SK-N-SH (cell line): Measurements from ENCODE around the gene COL21A1. TPM values are rescaled to one million over a fixed set of nuclear protein-coding genes. Genes with fewer than 3 reads are reported as not detected.

Experiments
- CTCF ChIA-PET: fragments of 300-600, 350-600 bp; formaldehyde crosslinking; extraction: SDS; loops from one replicate; lab custom pipeline; 2021; lab: Yijun Ruan, JAX
- POLR2A ChIA-PET: fragments of 350-600 bp; sonication (Branson Sonifier 250); formaldehyde crosslinking; extraction: SDS; loops from one replicate; lab custom pipeline; 2020; ENCODE audit warnings: antibody characterized with exemption, inconsistent platforms; lab: Yijun Ruan, JAX
- DNase-seq: peaks from one replicate; pipeline ENCODE4 v3.0.0; 2012
- H2AFZ ChIP-seq: fragments of 200-600 bp; sonication (generic); 2 replicates; pipeline ENCODE4 v1.8.1; 2016; ENCODE audit warnings: antibody characterized with exemption, mild to moderate bottlenecking, low read depth
- H3F3A ChIP-seq: fragments of 200-600 bp; sonication (generic); replicated peaks from 2 replicates; pipeline ENCODE3; 2016; ENCODE audit warnings: antibody characterized with exemption, mild to moderate bottlenecking; ENCODE audit not compliant: insufficient read depth
- H3K27ac ChIP-seq, 2 experiments: fragments of 200-500 bp in 1 of 2; fragments of 200-600 bp in 1 of 2; sonication (Bioruptor generic) in 1 of 2; sonication (generic), shearing (Covaris generic) in 1 of 2; 2 replicates each; pipeline versions ENCODE4 v1.5.1 to v1.6.1; 2014 to 2016; ENCODE audit warnings: low read depth in 2 of 2, inconsistent platforms in 1 of 2, low read length in 1 of 2, mild to moderate bottlenecking in 1 of 2, mixed read lengths in 1 of 2
- H3K27me3 ChIP-seq: fragments of 200-600 bp; sonication (generic), shearing (Covaris generic); 2 replicates; pipeline ENCODE4 v1.6.1; 2016; ENCODE audit warnings: mixed run types; ENCODE audit not compliant: insufficient read depth
- H3K36me3 ChIP-seq, 2 experiments: fragments of 200-500 bp in 1 of 2; fragments of 200-600 bp in 1 of 2; sonication (Bioruptor generic) in 1 of 2; sonication (generic) in 1 of 2; replicated peaks in 1 of 2; 2 replicates each; pipeline versions ENCODE3 to v1.5.1; 2014 to 2016; ENCODE audit warnings: low read length in 1 of 2, mild to moderate bottlenecking in 1 of 2; ENCODE audit not compliant: insufficient read depth in 2 of 2, control insufficient read depth in 1 of 2
- H3K4me1 ChIP-seq, 2 experiments: fragments of 200-500 bp in 1 of 2; fragments of 200-600 bp in 1 of 2; sonication (Bioruptor generic) in 1 of 2; sonication (generic), shearing (Covaris generic) in 1 of 2; 2 replicates each; pipeline versions ENCODE4 v1.5.1 to v1.6.1; 2014 to 2016; ENCODE audit warnings: low read depth in 1 of 2, low read length in 1 of 2, mixed run types in 1 of 2; ENCODE audit not compliant: insufficient read depth in 2 of 2, control insufficient read depth in 1 of 2
- H3K4me2 ChIP-seq: fragments of 200-600 bp; sonication (generic), shearing (Covaris generic); 2 replicates; pipeline ENCODE4 v1.6.1; 2017; ENCODE audit warnings: mixed run types
- H3K4me3 ChIP-seq, 2 experiments: fragments of 200-500 bp in 1 of 2; fragments of 200-600 bp in 1 of 2; sonication (Bioruptor generic) in 1 of 2; sonication (generic), shearing (Covaris generic) in 1 of 2; 2 replicates each; pipeline versions ENCODE4 v1.5.1 to v1.8.1; 2014 to 2016; ENCODE audit warnings: low read depth in 2 of 2, inconsistent platforms in 1 of 2, low read length in 1 of 2, mild to moderate bottlenecking in 1 of 2, mixed read lengths in 1 of 2, moderate library complexity in 1 of 2
- H3K79me2 ChIP-seq: fragments of 200-600 bp; sonication (generic); 2 replicates; pipeline ENCODE4 v1.8.1; 2017; ENCODE audit warnings: mild to moderate bottlenecking; ENCODE audit not compliant: insufficient read depth
- H3K9ac ChIP-seq: fragments of 200-600 bp; sonication (generic); 2 replicates; pipeline ENCODE4 v1.6.1; 2017; ENCODE audit warnings: mixed run types
- H3K9me2 ChIP-seq: fragments of 200-600 bp; sonication (generic); 2 replicates; pipeline ENCODE4 v1.6.1; 2017; ENCODE audit warnings: mixed run types
- H3K9me3 ChIP-seq: fragments of 200-600 bp; sonication (generic); 2 replicates; pipeline ENCODE4 v1.6.1; 2017; ENCODE audit warnings: mixed run types, mild to moderate bottlenecking, moderate library complexity
- H4K20me1 ChIP-seq: fragments of 200-600 bp; sonication (generic); 2 replicates; pipeline ENCODE4 v1.6.1; 2017; ENCODE audit warnings: mild to moderate bottlenecking, mixed run types; ENCODE audit not compliant: insufficient read depth
- ELF1 ChIP-seq: IDR thresholded peaks from 2 replicates; pipeline ENCODE4 v1.4.0; 2012
- FOSL2 ChIP-seq: IDR thresholded peaks from 2 replicates; pipeline ENCODE4 v1.4.0; 2012; ENCODE audit warnings: low read depth, mild to moderate bottlenecking, moderate library complexity, borderline replicate concordance
- FOXJ3 ChIP-seq: sonication (generic); formaldehyde crosslinking; IDR thresholded peaks from 2 replicates; pipeline ENCODE4 v1.5.1; 2020; ENCODE audit warnings: mild to moderate bottlenecking, missing genetic modification reagents
- FOXM1 ChIP-seq: IDR thresholded peaks from 2 replicates; pipeline ENCODE4 v1.4.0; 2012; ENCODE audit warnings: low read depth, mild to moderate bottlenecking
- GATA2 ChIP-seq: sonication (generic); formaldehyde crosslinking; IDR thresholded peaks from 2 replicates; pipeline ENCODE4 v1.5.0; 2020; ENCODE audit warnings: mild to moderate bottlenecking, missing genetic modification reagents
- IRF3 ChIP-seq: fragments of 150-350 bp; IDR thresholded peaks from 2 replicates; pipeline ENCODE4 v1.6.1; 2016; ENCODE audit warnings: mild to moderate bottlenecking, low read depth, low read length
- MEF2A ChIP-seq: IDR thresholded peaks from 2 replicates; pipeline ENCODE4 v1.4.0; 2012; ENCODE audit warnings: low read depth, borderline replicate concordance
- NFIC ChIP-seq: IDR thresholded peaks from 2 replicates; pipeline ENCODE4 v1.4.0; 2012; ENCODE audit warnings: borderline replicate concordance
- REST ChIP-seq: IDR thresholded peaks from 2 replicates; pipeline ENCODE4 v1.6.1; 2012; ENCODE audit warnings: mild to moderate bottlenecking, low read depth, low read length, moderate library complexity
- RFX5 ChIP-seq: IDR thresholded peaks from 2 replicates; pipeline ENCODE4 v1.6.1; 2012; ENCODE audit warnings: mild to moderate bottlenecking, improper control_type of control experiment, low read length
- RXRA ChIP-seq: IDR thresholded peaks from 2 replicates; pipeline ENCODE4 v1.4.0; 2012; ENCODE audit warnings: low read depth, mild to moderate bottlenecking, borderline replicate concordance
- TCF12 ChIP-seq: IDR thresholded peaks from 2 replicates; pipeline ENCODE4 v1.4.0; 2012
- whole genome bisulfite sequencing: methylation state at CpG from one replicate; pipeline ENCODE4 v1.1.6; 2017; ENCODE audit warnings: low lambda C conversion rate; 5-methylcytosine and 5-hydroxymethylcytosine counted together
- polyA plus RNA-seq, 3 experiments: library from polyadenylated mRNA; depleted of rRNA; stranded (reverse); fragments of >200 nt; gene quantifications; 2 replicates each; pipeline ENCODE4 v1.2.3, GENCODE V29; 2012
- TF ChIP-seq, protein P1 (sequence below): IDR thresholded peaks from 2 replicates; pipeline ENCODE4 v1.4.0; 2012; ENCODE audit warnings: low read depth, borderline replicate concordance
- TF ChIP-seq, protein P2 (sequence below): fragments of 150-350 bp; IDR thresholded peaks from 2 replicates; pipeline ENCODE4 v1.6.1; 2017; ENCODE audit warnings: antibody characterized with exemption, low read length, low read depth, borderline replicate concordance
- TF ChIP-seq, protein P3 (sequence below): IDR thresholded peaks from 2 replicates; pipeline ENCODE4; 2012

COL21A1 gene
- polyA plus RNA-seq, 1 of the 3 experiments (the other 2 are of a cell fraction): 0.07 TPM

- CTCF ChIA-PET: no interaction called here
- Histone ChIP-seq H3K27ac (no peak overlapping the region), H3K36me3 (no peaks in the 10 kb centered on the region), H3K9me3 (no peaks in the 10 kb centered on the region), H3K4me2 (no peak overlapping the region), H2AFZ (no peak overlapping the region), H3K4me3 (no peak overlapping the region), H3K79me2 (no peaks in the 10 kb centered on the region), H3K9me2 (no peaks in the 10 kb centered on the region), H4K20me1 (no peaks in the 10 kb centered on the region), H3K4me1 (no peaks in the 10 kb centered on the region), H3F3A (no peaks in the 10 kb centered on the region), H3K27me3 (no peaks in the 10 kb centered on the region), H3K9ac (no peak overlapping the region)
- 53% methylated on average over 1 of the region's 1 CpG for WGBS
- POLR2A ChIA-PET: no interaction called here
- TF ChIP-seq FOXM1 (no peak), TCF12 (no peak), RXRA (no peak), IRF3 (no peak), ELF1 (no peak), REST (no peak), FOXJ3 (CRISPR knock-in tag) (no peak), GATA2 (CRISPR knock-in tag) (no peak), FOSL2 (no peak), RFX5 (no peak), MEF2A (no peak), NFIC (no peak)
- TF ChIP-seq, protein P1, sequence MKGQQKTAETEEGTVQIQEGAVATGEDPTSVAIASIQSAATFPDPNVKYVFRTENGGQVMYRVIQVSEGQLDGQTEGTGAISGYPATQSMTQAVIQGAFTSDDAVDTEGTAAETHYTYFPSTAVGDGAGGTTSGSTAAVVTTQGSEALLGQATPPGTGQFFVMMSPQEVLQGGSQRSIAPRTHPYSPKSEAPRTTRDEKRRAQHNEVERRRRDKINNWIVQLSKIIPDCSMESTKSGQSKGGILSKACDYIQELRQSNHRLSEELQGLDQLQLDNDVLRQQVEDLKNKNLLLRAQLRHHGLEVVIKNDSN: no peak
- TF ChIP-seq, protein P2, sequence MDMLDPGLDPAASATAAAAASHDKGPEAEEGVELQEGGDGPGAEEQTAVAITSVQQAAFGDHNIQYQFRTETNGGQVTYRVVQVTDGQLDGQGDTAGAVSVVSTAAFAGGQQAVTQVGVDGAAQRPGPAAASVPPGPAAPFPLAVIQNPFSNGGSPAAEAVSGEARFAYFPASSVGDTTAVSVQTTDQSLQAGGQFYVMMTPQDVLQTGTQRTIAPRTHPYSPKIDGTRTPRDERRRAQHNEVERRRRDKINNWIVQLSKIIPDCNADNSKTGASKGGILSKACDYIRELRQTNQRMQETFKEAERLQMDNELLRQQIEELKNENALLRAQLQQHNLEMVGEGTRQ: no peak
- TF ChIP-seq, protein P3, sequence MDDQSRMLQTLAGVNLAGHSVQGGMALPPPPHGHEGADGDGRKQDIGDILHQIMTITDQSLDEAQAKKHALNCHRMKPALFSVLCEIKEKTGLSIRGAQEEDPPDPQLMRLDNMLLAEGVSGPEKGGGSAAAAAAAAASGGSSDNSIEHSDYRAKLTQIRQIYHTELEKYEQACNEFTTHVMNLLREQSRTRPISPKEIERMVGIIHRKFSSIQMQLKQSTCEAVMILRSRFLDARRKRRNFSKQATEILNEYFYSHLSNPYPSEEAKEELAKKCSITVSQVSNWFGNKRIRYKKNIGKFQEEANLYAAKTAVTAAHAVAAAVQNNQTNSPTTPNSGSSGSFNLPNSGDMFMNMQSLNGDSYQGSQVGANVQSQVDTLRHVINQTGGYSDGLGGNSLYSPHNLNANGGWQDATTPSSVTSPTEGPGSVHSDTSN: no peak
- DNase-seq: no peak
Measured at GRCh38 chr6:56162081-56162480, 85.3 kb downstream of the COL21A1 start.
